SK-N-SH (cell line): ENCODE data around the gene MAP2K4. TPM values are rescaled to one million over a fixed set of nuclear protein-coding genes. Genes with fewer than 3 reads are reported as not detected.

Experiments
- CTCF ChIA-PET: fragments of 300-600, 350-600 bp; formaldehyde crosslinking; extraction: SDS; loops from one replicate; lab custom pipeline; 2021; lab: Yijun Ruan, JAX
- POLR2A ChIA-PET: fragments of 350-600 bp; sonication (Branson Sonifier 250); formaldehyde crosslinking; extraction: SDS; loops from one replicate; lab custom pipeline; 2020; ENCODE audit warnings: antibody characterized with exemption, inconsistent platforms; lab: Yijun Ruan, JAX
- DNase-seq: peaks from one replicate; pipeline ENCODE4 v3.0.0; 2012
- H2AFZ ChIP-seq: fragments of 200-600 bp; sonication (generic); 2 replicates; pipeline ENCODE4 v1.8.1; 2016; ENCODE audit warnings: antibody characterized with exemption, mild to moderate bottlenecking, low read depth
- H3F3A ChIP-seq: fragments of 200-600 bp; sonication (generic); replicated peaks from 2 replicates; pipeline ENCODE3; 2016; ENCODE audit warnings: antibody characterized with exemption, mild to moderate bottlenecking; ENCODE audit not compliant: insufficient read depth
- H3K27ac ChIP-seq, 2 experiments: fragments of 200-500 bp in 1 of 2; fragments of 200-600 bp in 1 of 2; sonication (Bioruptor generic) in 1 of 2; sonication (generic), shearing (Covaris generic) in 1 of 2; 2 replicates each; pipeline versions ENCODE4 v1.5.1 to v1.6.1; 2014 to 2016; ENCODE audit warnings: low read depth in 2 of 2, inconsistent platforms in 1 of 2, low read length in 1 of 2, mild to moderate bottlenecking in 1 of 2, mixed read lengths in 1 of 2
- H3K27me3 ChIP-seq: fragments of 200-600 bp; sonication (generic), shearing (Covaris generic); 2 replicates; pipeline ENCODE4 v1.6.1; 2016; ENCODE audit warnings: mixed run types; ENCODE audit not compliant: insufficient read depth
- H3K36me3 ChIP-seq, 2 experiments: fragments of 200-500 bp in 1 of 2; fragments of 200-600 bp in 1 of 2; sonication (Bioruptor generic) in 1 of 2; sonication (generic) in 1 of 2; replicated peaks in 1 of 2; 2 replicates each; pipeline versions ENCODE3 to v1.5.1; 2014 to 2016; ENCODE audit warnings: low read length in 1 of 2, mild to moderate bottlenecking in 1 of 2; ENCODE audit not compliant: insufficient read depth in 2 of 2, control insufficient read depth in 1 of 2
- H3K4me1 ChIP-seq, 2 experiments: fragments of 200-500 bp in 1 of 2; fragments of 200-600 bp in 1 of 2; sonication (Bioruptor generic) in 1 of 2; sonication (generic), shearing (Covaris generic) in 1 of 2; 2 replicates each; pipeline versions ENCODE4 v1.5.1 to v1.6.1; 2014 to 2016; ENCODE audit warnings: low read depth in 1 of 2, low read length in 1 of 2, mixed run types in 1 of 2; ENCODE audit not compliant: insufficient read depth in 2 of 2, control insufficient read depth in 1 of 2
- H3K4me2 ChIP-seq: fragments of 200-600 bp; sonication (generic), shearing (Covaris generic); 2 replicates; pipeline ENCODE4 v1.6.1; 2017; ENCODE audit warnings: mixed run types
- H3K4me3 ChIP-seq, 2 experiments: fragments of 200-500 bp in 1 of 2; fragments of 200-600 bp in 1 of 2; sonication (Bioruptor generic) in 1 of 2; sonication (generic), shearing (Covaris generic) in 1 of 2; 2 replicates each; pipeline versions ENCODE4 v1.5.1 to v1.8.1; 2014 to 2016; ENCODE audit warnings: low read depth in 2 of 2, inconsistent platforms in 1 of 2, low read length in 1 of 2, mild to moderate bottlenecking in 1 of 2, mixed read lengths in 1 of 2, moderate library complexity in 1 of 2
- H3K79me2 ChIP-seq: fragments of 200-600 bp; sonication (generic); 2 replicates; pipeline ENCODE4 v1.8.1; 2017; ENCODE audit warnings: mild to moderate bottlenecking; ENCODE audit not compliant: insufficient read depth
- H3K9ac ChIP-seq: fragments of 200-600 bp; sonication (generic); 2 replicates; pipeline ENCODE4 v1.6.1; 2017; ENCODE audit warnings: mixed run types
- H3K9me2 ChIP-seq: fragments of 200-600 bp; sonication (generic); 2 replicates; pipeline ENCODE4 v1.6.1; 2017; ENCODE audit warnings: mixed run types
- H3K9me3 ChIP-seq: fragments of 200-600 bp; sonication (generic); 2 replicates; pipeline ENCODE4 v1.6.1; 2017; ENCODE audit warnings: mixed run types, mild to moderate bottlenecking, moderate library complexity
- H4K20me1 ChIP-seq: fragments of 200-600 bp; sonication (generic); 2 replicates; pipeline ENCODE4 v1.6.1; 2017; ENCODE audit warnings: mild to moderate bottlenecking, mixed run types; ENCODE audit not compliant: insufficient read depth
- ELF1 ChIP-seq: IDR thresholded peaks from 2 replicates; pipeline ENCODE4 v1.4.0; 2012
- GATA2 ChIP-seq: sonication (generic); formaldehyde crosslinking; IDR thresholded peaks from 2 replicates; pipeline ENCODE4 v1.5.0; 2020; ENCODE audit warnings: mild to moderate bottlenecking, missing genetic modification reagents
- JUND ChIP-seq: IDR thresholded peaks from 2 replicates; pipeline ENCODE4 v1.4.0; 2012
- NFIC ChIP-seq: IDR thresholded peaks from 2 replicates; pipeline ENCODE4 v1.4.0; 2012; ENCODE audit warnings: borderline replicate concordance
- RFX5 ChIP-seq: IDR thresholded peaks from 2 replicates; pipeline ENCODE4 v1.6.1; 2012; ENCODE audit warnings: mild to moderate bottlenecking, improper control_type of control experiment, low read length
- SMC3 ChIP-seq: IDR thresholded peaks from 2 replicates; pipeline ENCODE4 v1.6.1; 2012; ENCODE audit warnings: low read depth, low read length, improper control_type of control experiment
- TAF1 ChIP-seq: IDR thresholded peaks from 2 replicates; pipeline ENCODE4 v1.6.1; 2012; ENCODE audit warnings: low read depth, mild to moderate bottlenecking, low read length, moderate library complexity, borderline replicate concordance
- TCF12 ChIP-seq: IDR thresholded peaks from 2 replicates; pipeline ENCODE4 v1.4.0; 2012
- TEAD4 ChIP-seq: IDR thresholded peaks from 2 replicates; pipeline ENCODE4 v1.4.0; 2012; ENCODE audit warnings: mild to moderate bottlenecking, borderline replicate concordance; ENCODE audit not compliant: insufficient read depth
- WGBS: methylation state at CpG from one replicate; pipeline ENCODE4 v1.1.6; 2017; ENCODE audit warnings: low lambda C conversion rate; 5-methylcytosine and 5-hydroxymethylcytosine counted together
- polyA plus RNA-seq, 3 experiments: library from polyadenylated mRNA; depleted of rRNA; stranded (reverse); fragments of >200 nt; gene quantifications; 2 replicates each; pipeline ENCODE4 v1.2.3, GENCODE V29; 2012
- TF ChIP-seq, protein P1 (sequence below): fragments of 200-600 bp; sonication (generic); IDR thresholded peaks from 2 replicates; pipeline ENCODE4 v1.6.1; 2017; ENCODE audit warnings: antibody characterized with exemption, mild to moderate bottlenecking, moderate library complexity
- TF ChIP-seq, protein P2 (sequence below): IDR thresholded peaks from 2 replicates; pipeline ENCODE4; 2012
- TF ChIP-seq, protein P3 (sequence below): IDR thresholded peaks from 2 replicates; pipeline ENCODE4 v1.4.0; 2012; ENCODE audit warnings: low read depth, borderline replicate concordance
- TF ChIP-seq, protein P4 (sequence below): IDR thresholded peaks from 2 replicates; pipeline ENCODE4 v1.4.0; 2012; ENCODE audit warnings: low read depth

Gene MAP2K4
- polyA plus RNA-seq, 1 of the 3 experiments (the other 2 are of a cell fraction): 10.6 TPM

DNA sequence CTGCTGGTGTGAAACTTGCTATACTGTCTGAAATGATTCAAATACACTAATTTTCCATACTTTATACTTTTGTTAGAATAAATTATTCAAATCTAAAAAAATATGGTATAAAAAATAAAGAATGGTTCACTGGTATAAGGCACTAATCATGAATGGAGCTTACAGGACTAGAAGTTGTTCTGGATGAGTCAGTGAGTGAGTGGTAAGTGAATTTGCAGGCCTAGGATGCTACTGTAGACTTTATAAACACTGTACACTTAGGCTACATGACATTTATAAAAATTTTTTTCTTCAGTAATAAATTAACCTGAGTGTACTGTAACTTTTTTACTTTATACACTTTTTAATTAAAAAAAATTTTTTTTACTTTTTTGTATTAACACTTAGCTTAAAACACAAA, 95.5 kb downstream of the MAP2K4 start:
- H3F3A ChIP-seq: no peaks in the 10 kb centered on the region
- no peak overlapping the region for H3K4me2 ChIP-seq
- H3K9me2 ChIP-seq: peaks cover 4% of the 10 kb centered on the region; the same call in 1 of the 2 replicates
- H3K4me3 ChIP-seq: no peak overlapping the region
- no peak for DNase-seq
- TF ChIP-seq, protein P1, sequence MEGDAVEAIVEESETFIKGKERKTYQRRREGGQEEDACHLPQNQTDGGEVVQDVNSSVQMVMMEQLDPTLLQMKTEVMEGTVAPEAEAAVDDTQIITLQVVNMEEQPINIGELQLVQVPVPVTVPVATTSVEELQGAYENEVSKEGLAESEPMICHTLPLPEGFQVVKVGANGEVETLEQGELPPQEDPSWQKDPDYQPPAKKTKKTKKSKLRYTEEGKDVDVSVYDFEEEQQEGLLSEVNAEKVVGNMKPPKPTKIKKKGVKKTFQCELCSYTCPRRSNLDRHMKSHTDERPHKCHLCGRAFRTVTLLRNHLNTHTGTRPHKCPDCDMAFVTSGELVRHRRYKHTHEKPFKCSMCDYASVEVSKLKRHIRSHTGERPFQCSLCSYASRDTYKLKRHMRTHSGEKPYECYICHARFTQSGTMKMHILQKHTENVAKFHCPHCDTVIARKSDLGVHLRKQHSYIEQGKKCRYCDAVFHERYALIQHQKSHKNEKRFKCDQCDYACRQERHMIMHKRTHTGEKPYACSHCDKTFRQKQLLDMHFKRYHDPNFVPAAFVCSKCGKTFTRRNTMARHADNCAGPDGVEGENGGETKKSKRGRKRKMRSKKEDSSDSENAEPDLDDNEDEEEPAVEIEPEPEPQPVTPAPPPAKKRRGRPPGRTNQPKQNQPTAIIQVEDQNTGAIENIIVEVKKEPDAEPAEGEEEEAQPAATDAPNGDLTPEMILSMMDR: no peak
- no peak for TF ChIP-seq SMC3
- TF ChIP-seq NFIC: no peak
- no peak for TF ChIP-seq RFX5
- no peak for TF ChIP-seq TEAD4
- no peak for TF ChIP-seq TCF12
- TF ChIP-seq, protein P2, sequence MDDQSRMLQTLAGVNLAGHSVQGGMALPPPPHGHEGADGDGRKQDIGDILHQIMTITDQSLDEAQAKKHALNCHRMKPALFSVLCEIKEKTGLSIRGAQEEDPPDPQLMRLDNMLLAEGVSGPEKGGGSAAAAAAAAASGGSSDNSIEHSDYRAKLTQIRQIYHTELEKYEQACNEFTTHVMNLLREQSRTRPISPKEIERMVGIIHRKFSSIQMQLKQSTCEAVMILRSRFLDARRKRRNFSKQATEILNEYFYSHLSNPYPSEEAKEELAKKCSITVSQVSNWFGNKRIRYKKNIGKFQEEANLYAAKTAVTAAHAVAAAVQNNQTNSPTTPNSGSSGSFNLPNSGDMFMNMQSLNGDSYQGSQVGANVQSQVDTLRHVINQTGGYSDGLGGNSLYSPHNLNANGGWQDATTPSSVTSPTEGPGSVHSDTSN: no peak
- TF ChIP-seq JUND: no peak
- no peaks in the 10 kb centered on the region for H3K79me2 ChIP-seq
- POLR2A ChIA-PET: no interaction called here
- no peak overlapping the region for H2AFZ ChIP-seq
- peaks cover 55 to 64% of the 10 kb centered on the region in 2 experiments for H3K36me3 ChIP-seq
- H4K20me1 ChIP-seq: no peaks in the 10 kb centered on the region
- no peak overlapping the region for H3K9ac ChIP-seq
- H3K27me3 ChIP-seq: no peaks in the 10 kb centered on the region
- CTCF ChIA-PET: interaction anchor here (0.7 to 0.9 kb wide), 2 partner anchors 11 to 70 kb away, joined by 3 to 4 read pairs; no protein-coding TSS in a partner anchor
- no peaks in the 10 kb centered on the region for H3K4me1 ChIP-seq
- H3K9me3 ChIP-seq: no peaks in the 10 kb centered on the region
- H3K27ac ChIP-seq: no peak overlapping the region

DNA sequence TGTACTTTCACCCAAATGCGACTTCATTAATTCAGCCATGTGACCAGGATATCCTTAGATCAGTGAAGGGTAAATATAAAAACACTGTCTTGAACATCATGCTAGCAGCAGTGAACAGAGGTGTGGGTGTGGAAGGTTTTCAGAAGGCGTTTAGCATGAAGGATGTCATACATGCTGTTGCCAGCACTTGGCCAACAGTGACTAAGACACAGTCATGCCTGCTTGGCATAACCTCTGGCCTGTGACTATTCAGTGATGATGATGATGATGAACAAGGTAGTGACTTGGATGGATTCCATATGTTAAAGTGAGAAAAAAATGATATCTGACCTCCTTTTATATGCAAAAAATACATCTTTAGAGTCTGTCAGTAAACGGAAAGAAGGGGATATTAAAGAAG, 97.9 kb downstream of the MAP2K4 start:
- no peaks in the 10 kb centered on the region for H3K79me2 ChIP-seq
- no peak for DNase-seq
- H2AFZ ChIP-seq: no peak overlapping the region
- H3K9me2 ChIP-seq: no peaks in the 10 kb centered on the region
- no peaks in the 10 kb centered on the region for H3F3A ChIP-seq
- H3K27ac ChIP-seq: no peak overlapping the region
- no peak overlapping the region for H3K4me3 ChIP-seq
- CTCF ChIA-PET: no interaction called here
- no peaks in the 10 kb centered on the region for H3K4me1 ChIP-seq
- no peaks in the 10 kb centered on the region for H3K9me3 ChIP-seq
- no peaks in the 10 kb centered on the region; the same call in 1 of the 2 replicates for H4K20me1 ChIP-seq
- H3K36me3 ChIP-seq: peaks cover 41 to 55% of the 10 kb centered on the region in 2 experiments
- TF ChIP-seq GATA2 (no peak), ELF1 (no peak), TAF1 (no peak), RFX5 (no peak), TCF12 (no peak)
- TF ChIP-seq, protein P3, sequence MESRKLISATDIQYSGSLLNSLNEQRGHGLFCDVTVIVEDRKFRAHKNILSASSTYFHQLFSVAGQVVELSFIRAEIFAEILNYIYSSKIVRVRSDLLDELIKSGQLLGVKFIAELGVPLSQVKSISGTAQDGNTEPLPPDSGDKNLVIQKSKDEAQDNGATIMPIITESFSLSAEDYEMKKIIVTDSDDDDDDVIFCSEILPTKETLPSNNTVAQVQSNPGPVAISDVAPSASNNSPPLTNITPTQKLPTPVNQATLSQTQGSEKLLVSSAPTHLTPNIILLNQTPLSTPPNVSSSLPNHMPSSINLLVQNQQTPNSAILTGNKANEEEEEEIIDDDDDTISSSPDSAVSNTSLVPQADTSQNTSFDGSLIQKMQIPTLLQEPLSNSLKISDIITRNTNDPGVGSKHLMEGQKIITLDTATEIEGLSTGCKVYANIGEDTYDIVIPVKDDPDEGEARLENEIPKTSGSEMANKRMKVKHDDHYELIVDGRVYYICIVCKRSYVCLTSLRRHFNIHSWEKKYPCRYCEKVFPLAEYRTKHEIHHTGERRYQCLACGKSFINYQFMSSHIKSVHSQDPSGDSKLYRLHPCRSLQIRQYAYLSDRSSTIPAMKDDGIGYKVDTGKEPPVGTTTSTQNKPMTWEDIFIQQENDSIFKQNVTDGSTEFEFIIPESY: no peak
- TF ChIP-seq, protein P4, sequence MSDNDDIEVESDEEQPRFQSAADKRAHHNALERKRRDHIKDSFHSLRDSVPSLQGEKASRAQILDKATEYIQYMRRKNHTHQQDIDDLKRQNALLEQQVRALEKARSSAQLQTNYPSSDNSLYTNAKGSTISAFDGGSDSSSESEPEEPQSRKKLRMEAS: no peak
- 92% methylated on average over 3 of the region's 3 CpGs for WGBS
- no peak overlapping the region for H3K9ac ChIP-seq
- no peaks in the 10 kb centered on the region for H3K27me3 ChIP-seq
- POLR2A ChIA-PET: no interaction called here
- H3K4me2 ChIP-seq: no peak overlapping the region
